Activated CD4-positive, alpha-beta T cell treated with anti-CD3 and anti-CD28 coated beads, Interleukin-2, amount 50 U/mL, for 24 hours (primary cell): ENCODE measurements around the gene ITGB4.

Experiments used
- DNase-seq, 2 donors: peaks; one replicate each; pipeline ENCODE4 v3.0.0-alpha.2; 2020; ENCODE audit warnings: low read depth in 1 of 2, low spot score in 1 of 2

ITGB4 gene

GRCh38 chr17:75731086-75731715, 9.9 kb downstream of the ITGB4 start:
- DNase-seq: no peak

DNA sequence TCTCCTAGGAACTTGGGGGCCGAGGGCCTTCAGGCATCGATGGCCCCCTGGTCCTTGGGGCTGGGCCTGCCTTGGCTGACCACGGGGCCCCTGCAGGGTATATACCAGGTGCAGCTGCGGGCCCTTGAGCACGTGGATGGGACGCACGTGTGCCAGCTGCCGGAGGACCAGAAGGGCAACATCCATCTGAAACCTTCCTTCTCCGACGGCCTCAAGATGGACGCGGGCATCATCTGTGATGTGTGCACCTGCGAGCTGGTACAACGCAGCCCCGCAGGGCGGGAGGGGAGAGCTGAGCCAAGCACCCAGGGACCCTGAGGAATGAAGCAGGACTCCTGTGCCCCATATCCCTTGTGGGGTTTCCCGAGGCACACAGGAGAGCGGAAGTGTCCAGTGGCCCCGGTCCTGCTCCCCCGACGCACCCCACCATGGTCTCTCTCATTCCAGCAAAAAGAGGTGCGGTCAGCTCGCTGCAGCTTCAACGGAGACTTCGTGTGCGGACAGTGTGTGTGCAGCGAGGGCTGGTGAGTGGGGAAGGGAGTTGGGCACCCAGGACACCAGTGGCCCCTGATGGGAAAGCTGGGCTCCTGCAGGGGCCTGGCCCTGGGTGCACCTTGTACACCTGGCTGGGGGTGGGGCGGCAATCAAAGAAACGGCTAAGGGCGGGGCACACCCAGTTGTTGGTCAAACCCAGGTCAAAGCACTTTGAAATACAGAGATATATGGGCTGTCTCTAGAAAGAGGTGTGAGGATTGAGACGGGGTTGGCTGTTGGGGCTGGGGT, 10.6 kb downstream of the ITGB4 start:
- DNase-seq: no peak

GRCh38 chr17:75733471-75733870, 12.2 kb downstream of the ITGB4 start:
- DNase-seq: no peak

GRCh38 chr17:75734674-75735294, 13.5 kb downstream of the ITGB4 start:
- no peak for DNase-seq

GRCh38 chr17:75736173-75736835, 15.0 kb downstream of the ITGB4 start:
- DNase-seq: no peak

- no peak for DNase-seq
These were observed 16.1 kb downstream of the ITGB4 start for GRCh38 chr17:75737133-75737962.

DNA sequence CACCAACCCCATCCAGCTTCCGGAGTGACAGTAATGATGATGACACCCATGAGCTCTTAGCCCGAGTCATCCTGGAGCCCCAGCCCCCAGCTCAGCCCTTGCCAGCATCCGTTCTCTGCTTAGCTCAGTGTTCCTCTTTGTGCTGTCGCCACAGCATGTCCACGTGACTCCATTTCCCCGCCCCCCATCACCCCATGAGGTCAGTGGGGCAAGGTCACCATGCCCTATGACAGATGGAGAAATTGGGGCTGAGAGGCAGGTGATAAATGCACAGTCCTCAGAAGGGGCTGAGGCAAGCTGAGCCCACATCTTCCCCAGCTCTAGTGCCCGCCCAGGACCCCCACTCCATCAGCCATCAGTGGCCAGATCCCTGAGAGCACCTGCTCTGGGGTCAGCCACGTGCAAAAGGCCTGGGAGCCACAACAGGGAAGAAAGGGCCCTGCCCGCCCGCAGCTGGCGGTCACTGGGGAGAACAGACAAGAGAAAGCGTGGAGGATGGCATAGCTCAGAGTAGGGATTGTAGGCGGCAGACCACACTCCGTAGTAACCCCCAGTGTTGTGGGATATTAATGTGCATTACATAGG, 17.1 kb downstream of the ITGB4 start:
- DNase-seq: no peak

- no peak for DNase-seq
These were observed 17.9 kb downstream of the ITGB4 start for GRCh38 chr17:75739174-75739573.

GRCh38 chr17:75739801-75740200, 18.5 kb downstream of the ITGB4 start:
- no peak for DNase-seq

DNA sequence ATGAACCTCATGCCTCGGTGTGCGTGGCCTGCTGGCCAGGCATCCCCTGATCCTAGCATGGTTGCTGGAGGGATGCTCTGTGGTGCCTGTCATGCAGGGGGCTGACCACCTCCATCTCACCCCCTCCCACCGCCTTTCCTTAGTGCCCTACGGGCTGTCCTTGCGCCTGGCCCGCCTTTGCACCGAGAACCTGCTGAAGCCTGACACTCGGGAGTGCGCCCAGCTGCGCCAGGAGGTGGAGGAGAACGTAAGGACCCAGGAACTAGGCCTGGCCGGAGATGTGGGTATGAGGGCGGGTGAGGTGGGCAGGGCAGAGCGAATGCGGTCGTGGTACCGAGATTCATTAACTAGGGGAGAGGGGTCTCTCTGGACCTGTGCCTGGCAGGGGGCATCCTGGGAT, 19.0 kb downstream of the ITGB4 start:
- DNase-seq: no peak

- no peak for DNase-seq
These were observed 19.4 kb downstream of the ITGB4 start for GRCh38 chr17:75740631-75741077.

DNA sequence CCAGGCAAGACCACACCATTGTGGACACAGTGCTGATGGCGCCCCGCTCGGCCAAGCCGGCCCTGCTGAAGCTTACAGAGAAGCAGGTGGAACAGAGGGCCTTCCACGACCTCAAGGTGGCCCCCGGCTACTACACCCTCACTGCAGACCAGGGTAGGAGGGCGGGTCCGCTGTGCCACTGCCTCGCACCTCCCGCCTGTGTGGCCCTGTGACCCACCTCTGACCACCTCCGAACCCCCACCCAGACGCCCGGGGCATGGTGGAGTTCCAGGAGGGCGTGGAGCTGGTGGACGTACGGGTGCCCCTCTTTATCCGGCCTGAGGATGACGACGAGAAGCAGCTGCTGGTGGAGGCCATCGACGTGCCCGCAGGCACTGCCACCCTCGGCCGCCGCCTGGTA, 21.1 kb downstream of the ITGB4 start:
- DNase-seq: no peak

DNA sequence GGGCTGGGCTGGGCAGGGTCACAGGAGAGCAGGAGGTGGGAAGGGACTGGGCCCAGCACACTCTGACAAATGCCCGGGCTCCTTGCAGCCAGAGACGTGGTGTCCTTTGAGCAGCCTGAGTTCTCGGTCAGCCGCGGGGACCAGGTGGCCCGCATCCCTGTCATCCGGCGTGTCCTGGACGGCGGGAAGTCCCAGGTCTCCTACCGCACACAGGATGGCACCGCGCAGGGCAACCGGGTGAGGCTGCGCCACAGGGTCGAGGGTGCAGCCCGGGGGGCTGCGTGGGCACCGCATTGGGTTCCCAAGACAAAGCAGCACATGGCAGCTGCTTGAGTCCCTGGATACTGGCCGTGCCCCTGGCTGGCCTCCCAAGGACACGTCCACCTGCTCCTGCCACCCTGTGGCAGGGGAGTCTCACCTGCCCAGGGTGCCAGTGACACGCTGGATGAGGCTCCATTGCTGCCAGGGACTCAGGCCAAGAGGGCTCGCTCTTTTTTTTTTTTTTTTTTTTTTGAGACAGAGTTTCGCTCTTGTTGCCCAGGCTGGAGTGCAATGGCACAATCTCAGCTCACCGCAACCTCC, 22.5 kb downstream of the ITGB4 start:
- DNase-seq: no peak

- DNase-seq: no peak
These were observed 27.4 kb downstream of the ITGB4 start for GRCh38 chr17:75748706-75749105.

GRCh38 chr17:75749545-75750389, 28.5 kb downstream of the ITGB4 start:
- peak; percentile 83 to 88 for DNase-seq

DNA sequence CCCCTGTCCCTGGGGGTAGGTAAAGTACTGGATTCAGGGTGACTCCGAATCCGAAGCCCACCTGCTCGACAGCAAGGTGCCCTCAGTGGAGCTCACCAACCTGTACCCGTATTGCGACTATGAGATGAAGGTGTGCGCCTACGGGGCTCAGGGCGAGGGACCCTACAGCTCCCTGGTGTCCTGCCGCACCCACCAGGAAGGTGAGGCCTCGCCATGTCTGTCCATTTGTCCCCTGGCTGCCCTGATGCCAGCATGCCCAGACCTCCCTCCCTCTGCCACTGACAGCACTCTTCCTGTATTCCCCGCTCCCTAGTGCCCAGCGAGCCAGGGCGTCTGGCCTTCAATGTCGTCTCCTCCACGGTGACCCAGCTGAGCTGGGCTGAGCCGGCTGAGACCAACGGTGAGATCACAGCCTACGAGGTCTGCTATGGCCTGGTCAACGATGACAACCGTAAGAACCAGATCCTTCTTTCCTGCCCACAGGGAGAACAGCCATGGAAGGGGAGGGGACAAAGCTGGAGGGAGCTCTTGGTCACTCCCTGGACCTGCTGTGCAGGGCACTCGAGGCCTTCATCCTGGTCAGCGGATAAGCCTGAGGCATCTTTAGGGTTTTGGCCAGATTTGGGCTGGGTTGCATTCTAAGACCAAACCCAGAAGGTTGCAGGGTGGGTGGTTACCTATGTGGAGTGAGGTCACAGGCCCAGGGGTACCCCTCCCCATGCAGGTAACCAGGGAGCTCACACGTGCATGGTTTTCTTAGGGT, 29.6 kb downstream of the ITGB4 start:
- DNase-seq: no peak

DNA sequence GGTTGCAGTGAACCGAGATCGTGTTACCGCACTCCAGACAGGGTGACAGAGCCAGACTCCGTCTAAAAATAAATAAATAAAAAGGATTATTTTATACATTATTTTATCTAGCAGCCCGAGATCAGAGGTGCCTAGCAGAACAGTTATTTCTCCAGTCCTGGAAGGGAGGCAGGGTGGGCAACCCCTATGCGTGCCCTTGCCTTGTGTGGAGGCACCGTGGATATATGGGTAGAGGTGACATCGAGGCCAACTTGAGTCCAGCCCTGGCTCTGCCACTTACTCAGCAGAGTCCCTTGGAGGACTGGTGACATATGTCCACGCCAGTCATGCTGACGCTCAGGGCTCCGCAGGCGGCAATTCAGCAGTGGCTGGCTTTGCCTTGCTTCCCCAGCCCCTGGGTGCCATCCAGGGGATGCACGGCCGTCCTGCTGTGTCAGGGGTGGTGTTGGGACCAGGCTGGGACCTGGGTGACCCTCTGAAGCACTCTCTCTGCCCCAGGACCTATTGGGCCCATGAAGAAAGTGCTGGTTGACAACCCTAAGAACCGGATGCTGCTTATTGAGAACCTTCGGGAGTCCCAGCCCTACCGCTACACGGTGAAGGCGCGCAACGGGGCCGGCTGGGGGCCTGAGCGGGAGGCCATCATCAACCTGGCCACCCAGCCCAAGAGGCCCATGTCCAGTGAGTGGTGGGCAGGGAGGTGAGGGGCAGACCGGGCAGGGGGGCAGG, 30.6 kb downstream of the ITGB4 start:
- DNase-seq: no peak

DNA sequence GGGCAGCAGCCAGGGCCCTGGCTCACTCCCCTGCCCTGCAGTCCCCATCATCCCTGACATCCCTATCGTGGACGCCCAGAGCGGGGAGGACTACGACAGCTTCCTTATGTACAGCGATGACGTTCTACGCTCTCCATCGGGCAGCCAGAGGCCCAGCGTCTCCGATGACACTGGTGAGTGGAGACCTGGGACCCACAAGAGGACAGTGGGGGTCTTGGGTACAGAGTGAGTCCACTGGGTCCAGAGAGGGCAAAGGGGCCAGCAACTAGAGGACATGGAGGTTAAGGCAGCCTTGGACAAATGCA, 31.1 kb downstream of the ITGB4 start:
- no peak for DNase-seq
